Endometrial microvascular endothelial cells (primary cell): Measurements from ENCODE around the gene KCMF1. TPM values are rescaled to one million over a fixed set of nuclear protein-coding genes. Genes with fewer than 3 reads are reported as not detected.

Experiments
- in situ Hi-C: cut with HindIII; loops from 2 replicates; pipeline ENCODE4 v1.10.0; 2017; ENCODE audit warnings: low sequenced_read_pairs, low pct_unique_long_range_greater_than_20kb; ENCODE audit errors: inconsistent ontology term
- total RNA-seq: library from RNA; depleted of rRNA; stranded (reverse); fragments of >200 nt; gene quantifications from one replicate; pipeline ENCODE4 v1.2.3, GENCODE V29; 2015; ENCODE audit errors: inconsistent ontology term

Gene KCMF1
- total RNA-seq, 1 donor from 2014 or later = 68.7 TPM

- in situ Hi-C loops = no loop called here
Measured at GRCh38 chr2:84953535-84953934, 17.4 kb upstream of the KCMF1 start.

DNA sequence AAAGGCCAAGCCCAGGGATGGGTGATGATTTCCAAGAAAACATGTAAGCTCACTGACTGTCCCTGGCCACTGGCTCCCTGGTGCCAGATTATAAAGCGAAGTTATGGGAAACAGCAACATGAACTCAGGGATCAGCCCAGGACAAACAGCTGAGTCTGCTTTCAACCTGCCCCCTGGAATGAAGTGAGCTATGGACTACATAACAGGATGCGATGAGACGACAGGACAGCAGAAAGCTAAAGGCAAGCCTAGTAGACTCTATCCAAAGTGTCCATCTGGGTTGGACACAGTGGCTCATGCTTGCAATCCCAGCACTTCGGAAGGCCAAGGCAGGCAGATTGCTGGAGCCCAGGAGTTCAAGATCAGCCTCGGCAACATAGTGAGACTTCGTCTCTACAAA is 16.6 kb upstream of the KCMF1 start:
- in situ Hi-C loops = no loop called here

DNA sequence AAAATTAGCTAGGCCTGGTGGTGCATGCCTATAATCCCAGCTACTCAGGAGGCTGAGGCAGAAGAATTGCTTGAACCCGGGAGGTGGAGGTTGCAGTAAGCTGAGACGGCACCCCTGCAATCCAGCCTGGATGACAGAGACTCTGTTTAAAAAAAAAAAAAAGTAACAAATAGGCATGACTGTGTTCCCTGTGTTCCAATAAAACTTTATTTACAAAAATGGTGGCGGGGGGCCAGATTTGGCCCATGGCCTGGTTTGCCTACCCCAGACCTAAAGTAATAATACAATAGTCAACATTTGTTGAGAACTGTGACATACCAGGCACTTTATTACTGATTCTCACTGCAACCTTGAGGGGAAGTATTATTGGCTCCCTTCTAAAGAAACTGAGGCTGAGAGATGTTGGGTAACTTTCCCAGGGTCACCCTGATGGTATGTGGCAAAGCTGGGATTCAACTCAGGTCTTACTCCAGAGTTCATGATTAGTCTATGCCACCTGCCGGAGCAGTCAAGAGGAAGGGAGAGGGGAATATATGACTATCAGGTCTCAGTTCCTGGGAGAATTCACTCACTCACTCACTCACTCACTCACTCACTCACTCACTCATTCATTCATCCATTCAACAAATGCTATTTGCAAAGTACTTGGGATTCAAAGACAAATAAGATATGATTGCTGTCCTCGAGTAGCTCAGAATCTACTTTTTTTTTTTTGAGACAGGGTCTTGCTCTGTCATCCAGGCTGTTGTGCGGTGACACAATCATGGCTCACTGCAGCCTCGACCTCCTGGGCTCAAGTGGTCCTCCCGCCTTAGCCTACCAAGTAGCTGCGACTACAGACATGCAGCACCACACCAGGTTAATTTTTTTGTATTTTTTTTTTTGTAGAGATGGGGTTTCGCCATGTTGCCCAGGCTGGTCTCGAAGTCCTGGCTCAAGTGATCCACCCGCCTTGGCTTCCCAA is 14.3 kb upstream of the KCMF1 start:
- in situ Hi-C loops = no loop called here

DNA sequence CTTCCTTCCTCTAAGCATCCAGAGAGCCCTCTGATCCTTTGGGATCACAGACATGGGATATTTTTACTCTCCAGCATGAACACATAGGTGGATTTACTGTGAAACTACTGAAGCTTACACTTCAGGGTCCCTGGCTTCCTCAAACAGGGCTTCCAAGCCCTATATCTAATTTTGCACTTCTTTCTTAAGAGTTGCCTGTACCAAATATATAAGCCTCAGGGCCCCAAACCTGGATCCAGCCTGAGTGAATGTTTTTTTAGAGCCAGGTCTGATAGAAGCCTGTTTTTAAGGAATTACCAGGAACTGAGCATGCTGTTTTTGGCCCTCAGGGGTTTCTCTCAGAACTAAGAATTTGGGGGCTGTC is 13.2 kb upstream of the KCMF1 start:
- in situ Hi-C loops = no loop called here

DNA sequence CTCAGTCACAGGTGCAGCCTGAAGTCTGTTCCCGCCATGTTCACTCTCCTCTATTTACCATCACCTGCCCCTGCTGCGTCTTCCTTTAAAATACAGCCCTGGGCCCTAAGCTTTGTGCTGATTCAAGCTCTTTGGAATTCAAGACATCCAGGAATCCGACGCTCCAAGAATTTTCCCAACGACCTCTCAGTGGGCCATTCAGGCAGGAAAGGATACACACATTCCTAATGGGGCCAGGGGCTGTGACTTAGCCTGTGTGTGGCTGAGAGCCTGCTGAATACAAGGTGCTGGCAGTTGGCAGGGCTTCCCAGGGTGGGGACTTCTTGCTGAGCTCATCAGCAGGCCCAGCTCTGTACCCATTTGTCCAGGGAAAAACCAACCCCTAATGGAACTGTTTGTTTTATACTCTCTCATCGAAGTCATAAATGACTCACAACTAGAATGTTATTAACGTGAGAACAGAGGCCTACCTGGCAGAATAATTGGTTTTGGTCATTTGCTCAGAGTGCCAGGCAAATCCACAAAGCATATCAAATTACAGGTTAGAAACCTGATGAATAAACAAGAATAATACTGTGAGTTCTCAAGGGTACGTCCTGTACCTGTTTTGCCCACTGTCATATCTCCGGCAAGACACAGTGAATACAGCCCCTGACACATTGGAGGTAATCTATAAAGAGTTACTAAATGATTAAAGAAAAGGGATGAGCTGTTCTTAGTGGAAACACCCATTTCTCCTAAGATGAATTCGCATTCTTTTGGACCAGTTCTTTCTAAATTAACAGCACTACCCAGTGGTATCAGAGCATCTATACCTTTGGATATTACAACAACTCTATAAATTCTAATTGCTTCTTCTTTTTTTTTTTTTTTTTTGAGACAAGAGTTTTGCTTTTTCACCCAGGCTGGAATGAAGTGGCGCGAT is 12.6 kb upstream of the KCMF1 start:
- in situ Hi-C loops = no loop called here

GRCh38 chr2:84959095-84959565 is 11.8 kb upstream of the KCMF1 start:
- in situ Hi-C loops = no loop called here

- in situ Hi-C loops = no loop called here
Measured at GRCh38 chr2:84959566-84960506, 11.1 kb upstream of the KCMF1 start.

- in situ Hi-C loops = no loop called here
Measured at GRCh38 chr2:84962917-84963316, 8.0 kb upstream of the KCMF1 start.

GRCh38 chr2:84963323-84963691 is 7.7 kb upstream of the KCMF1 start:
- in situ Hi-C loops = no loop called here

DNA sequence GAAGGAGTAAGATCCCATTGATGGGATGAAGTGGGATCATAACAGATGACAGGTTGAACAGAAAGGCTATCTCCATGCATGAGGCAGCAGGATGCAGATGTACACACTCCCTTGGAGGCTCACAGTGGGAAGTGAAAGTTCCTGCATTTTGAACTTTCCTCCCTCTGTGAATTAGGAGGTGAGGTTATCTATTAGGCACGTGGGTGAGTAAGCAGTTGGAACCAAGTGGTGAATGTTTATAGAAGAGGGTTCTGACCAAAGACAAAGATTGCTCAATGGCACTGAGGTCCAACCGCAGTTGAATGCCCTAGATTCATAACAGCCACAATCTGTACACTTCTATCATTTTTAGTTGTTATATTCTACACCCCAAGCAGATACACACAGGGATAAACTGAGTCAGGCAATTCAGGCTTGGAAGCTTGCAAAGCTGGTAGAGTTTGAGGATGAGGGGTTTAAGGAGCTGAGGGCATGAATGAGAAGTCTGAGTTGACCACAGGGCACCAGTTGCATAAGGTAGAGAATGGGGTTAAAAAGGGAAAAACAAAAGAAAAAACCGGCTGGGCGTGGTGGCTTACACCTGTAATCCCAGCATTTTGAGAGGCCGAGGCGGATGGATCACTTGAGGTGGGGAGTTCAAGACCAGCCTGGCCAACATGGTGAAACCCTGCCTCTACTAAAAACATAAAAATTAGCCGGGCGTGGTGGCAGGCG is 7.1 kb upstream of the KCMF1 start:
- in situ Hi-C loops = no loop called here

DNA sequence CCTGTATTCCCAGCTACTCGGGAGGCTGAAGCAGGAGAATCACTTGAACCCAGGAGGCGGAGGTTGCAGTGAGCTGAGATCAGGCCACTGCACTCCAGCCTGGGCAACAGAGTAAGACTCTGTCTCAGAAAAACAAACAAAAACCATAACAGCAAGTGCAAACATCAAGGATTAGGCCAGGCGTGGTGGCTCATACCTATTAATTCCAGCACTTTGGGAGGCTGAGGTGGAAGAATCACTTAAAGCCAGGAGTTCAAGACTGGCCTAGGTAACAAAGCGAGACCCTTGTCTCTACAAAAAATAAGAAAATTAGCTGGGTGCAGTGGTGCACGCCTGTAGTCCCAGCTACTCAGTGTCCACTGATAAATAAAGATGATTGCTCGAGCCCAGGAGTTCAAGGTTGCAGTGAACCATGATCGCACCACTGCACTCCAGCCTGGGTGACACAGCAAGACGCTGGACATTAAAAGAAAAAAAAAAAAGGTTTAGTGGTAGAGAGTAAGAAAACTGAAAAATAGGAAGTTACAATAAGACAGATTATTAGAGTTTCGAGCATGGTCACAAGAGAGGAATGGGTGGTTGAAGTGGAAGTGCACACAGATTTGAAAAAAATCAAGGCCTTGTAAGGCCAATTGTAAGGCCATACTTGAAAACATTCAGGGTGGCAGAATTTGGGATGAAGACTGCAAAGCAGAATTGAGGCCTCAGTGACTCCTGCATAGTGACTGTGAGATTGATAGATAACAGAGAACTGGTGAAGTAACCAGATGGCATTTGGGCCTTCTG is 6.4 kb upstream of the KCMF1 start:
- in situ Hi-C loops = no loop called here

DNA sequence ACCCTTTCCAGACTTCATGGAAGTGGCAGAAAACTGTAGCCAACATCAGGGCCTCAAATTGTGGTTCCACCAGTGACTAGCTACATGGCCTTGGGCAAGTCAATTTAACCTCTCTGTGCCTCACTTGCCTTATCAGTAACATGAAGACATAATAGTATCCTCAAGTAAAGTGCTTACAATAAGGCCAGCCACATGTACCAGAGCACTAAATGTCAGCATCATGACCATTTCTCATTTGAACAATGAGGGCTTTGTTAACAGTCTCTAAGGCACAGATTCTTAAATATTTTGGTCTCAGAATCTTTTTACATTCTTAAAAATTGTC is 5.8 kb upstream of the KCMF1 start:
- in situ Hi-C loops = no loop called here

DNA sequence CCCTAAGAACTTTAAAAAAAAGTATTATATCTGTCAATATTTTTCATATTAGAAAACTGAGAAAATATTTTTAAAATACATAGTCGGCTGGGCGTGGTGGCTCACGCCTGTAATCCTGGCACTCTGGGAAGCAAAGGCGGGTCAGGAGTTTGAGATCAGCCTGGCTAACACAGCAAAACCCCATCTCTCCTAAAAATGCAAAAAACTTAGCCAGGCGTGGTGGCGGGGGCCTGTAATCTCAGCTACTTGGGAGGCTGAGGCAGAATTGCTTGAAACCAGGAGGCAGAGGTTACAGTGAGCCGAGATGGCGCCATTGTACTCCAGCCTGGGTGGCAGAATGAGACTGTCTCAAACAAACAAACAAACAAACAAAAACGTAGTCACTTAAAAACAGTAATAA is 5.1 kb upstream of the KCMF1 start:
- in situ Hi-C loops = no loop called here

DNA sequence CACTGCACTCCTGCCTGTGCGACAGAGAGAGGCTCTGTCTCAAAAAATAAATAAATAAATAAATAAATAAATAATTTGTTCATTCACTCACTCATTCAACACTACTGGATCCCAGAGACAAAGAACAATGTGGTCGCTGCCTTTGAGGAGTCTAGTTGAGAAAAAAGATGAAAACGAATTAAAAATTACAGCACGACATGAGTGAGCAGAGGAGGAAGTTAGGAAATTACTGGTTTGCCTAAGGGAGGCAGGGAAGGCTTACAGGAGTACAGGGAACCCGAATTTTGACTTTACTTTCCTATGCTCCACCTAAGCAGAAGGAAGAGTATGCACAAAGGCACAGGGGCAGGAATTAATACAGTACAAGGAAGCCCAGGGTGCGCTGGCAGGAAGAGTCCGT is 4.2 kb upstream of the KCMF1 start:
- in situ Hi-C loops = no loop called here

DNA sequence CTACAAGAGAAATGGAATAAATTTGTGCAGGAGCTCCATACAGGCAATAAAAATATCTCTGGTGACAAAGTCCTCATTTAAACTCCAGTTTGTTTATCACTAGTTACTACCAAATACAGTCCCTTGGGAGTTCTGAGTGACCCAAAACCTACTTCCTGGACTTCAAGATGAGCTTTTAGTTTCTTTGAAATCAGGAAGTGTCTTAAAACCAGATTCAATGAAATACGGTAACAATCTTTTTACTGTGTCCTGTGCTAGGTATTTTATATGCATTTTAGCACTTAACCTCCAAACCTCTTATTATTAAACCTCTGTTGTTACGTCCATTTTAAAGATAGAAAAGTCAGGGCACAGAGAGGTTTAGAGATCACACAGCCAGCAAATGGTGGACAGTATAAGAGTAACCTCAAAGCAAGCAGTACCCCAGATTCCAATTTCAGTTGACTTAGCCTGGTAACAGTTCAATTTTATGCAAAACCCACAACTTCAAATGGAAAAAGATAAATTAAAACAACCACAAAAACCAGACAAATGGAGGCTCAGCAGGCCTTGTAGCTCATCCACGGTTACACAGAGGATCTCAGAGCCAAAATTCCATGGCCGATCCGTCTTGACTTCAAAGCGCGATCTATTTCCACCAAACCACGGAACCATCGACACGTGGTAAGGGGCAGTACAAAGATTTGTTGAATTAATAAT is 1.3 kb upstream of the KCMF1 start:
- in situ Hi-C loops = no loop called here

- in situ Hi-C loops = no loop called here
Measured at GRCh38 chr2:84970210-84970867, 622 bp upstream of the KCMF1 start.
